Camera-type eye (tissue), 1 donor: ENCODE data around the gene CCDC74A. TPM values are rescaled to one million over a fixed set of nuclear protein-coding genes. Genes with fewer than 3 reads are reported as not detected.

Experiments used
- total RNA-seq: library from RNA; depleted of rRNA; stranded (reverse); fragments of >200 nt; gene quantifications from one replicate; pipeline ENCODE4 v1.2.3, GENCODE V29; 2014

The CCDC74A gene
- 16.5 TPM for total RNA-seq

DNA sequence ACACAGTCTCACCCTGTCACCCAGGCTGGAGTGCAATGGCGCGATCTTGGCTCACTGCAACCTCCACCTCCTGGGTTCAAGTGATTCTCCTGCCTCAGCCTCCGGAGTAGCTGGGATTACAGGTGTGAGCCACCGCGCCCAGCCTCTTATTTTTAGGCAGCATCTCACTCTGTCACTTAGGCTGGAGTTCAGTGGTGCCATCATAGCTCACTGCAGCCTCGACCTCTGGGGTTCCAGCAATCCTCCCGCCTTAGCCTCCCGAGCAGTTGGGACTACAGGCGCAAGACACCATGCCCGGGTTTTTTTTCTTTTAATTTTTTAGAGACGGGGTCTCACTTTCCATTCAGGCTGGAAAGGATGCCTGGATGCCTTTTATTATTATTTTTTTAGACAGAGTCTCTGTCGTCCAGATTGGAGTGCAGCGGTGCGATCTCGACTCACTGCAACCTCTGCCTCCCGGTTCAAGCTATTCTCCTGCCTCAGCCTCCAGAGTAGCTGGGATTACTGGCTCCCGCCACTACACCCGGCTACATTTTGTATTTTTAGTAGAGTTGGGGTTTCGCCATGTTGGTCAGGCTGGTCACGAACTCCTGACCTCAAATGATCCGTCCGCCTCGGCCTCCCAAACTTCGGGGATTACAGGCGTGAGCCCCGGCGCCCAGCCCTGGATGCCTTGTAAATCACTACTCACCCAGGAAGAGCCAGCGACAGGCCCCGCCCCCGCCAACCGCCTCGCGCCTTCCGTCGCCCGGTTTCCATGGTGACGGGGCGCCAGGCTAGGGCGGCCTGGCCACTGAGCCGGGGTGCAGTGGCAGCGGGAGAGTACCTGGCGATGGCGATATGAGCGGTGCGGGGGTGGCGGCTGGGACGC, at the start of gene CCDC74A:
TSS of gene CCDC74A (plus strand) at position 758 of the 871 bp plus-strand sequence. CDS start at position 841, 83 bp downstream.

GRCh38 chr2:131492015-131492417, 35.7 kb upstream of the CCDC74A start, which contains the start of gene MZT2A:
Gene MZT2A (minus strand): TSS chr2:131492397. CDS start chr2:131492376, 21 bp downstream.

Other genes with a start within 250 kb of the CCDC74A start
- 0.55 TPM for gene RAB6D, start 163.7 kb upstream of the CCDC74A start, total RNA-seq
- gene TUBA3D, start 51.8 kb upstream of the CCDC74A start, total RNA-seq = not detected
- gene MZT2A, start 35.5 kb upstream of the CCDC74A start, total RNA-seq = 38.9 TPM